Measurements from ENCODE around the gene IPCEF1.
"Not testable (repeated sequence)": the region's sequence is repeated elsewhere in the genome, so short reads cannot be mapped to it uniquely, and the experiment has no call there.

The IPCEF1 gene

DNA sequence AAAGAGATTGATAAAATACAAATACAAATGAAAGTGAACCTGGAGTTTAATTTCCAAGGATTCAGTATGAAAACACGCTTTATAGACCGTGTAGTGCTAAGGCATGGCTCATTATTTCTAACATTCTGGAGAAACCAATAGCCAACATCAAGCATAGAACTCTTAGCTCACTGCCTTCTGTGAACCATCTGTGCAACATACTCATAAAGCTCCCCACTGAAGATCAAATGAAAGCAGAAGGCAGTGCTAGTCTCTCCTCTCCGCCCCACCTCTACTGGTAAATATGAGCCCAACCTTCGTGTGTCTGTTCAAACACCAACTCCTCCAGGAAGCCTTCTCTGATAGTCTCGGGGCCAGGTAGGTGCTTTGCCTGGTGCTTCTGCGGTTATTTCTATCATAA is 153.6 kb downstream of the IPCEF1 start:
- no peak for DNase-seq (ENCODE audit: low read depth)
- H3K4me3 ChIP-seq (ENCODE audit: control insufficient read depth, low read depth, low read length), result no peak overlapping the region
- TF ChIP-seq, protein P1, sequence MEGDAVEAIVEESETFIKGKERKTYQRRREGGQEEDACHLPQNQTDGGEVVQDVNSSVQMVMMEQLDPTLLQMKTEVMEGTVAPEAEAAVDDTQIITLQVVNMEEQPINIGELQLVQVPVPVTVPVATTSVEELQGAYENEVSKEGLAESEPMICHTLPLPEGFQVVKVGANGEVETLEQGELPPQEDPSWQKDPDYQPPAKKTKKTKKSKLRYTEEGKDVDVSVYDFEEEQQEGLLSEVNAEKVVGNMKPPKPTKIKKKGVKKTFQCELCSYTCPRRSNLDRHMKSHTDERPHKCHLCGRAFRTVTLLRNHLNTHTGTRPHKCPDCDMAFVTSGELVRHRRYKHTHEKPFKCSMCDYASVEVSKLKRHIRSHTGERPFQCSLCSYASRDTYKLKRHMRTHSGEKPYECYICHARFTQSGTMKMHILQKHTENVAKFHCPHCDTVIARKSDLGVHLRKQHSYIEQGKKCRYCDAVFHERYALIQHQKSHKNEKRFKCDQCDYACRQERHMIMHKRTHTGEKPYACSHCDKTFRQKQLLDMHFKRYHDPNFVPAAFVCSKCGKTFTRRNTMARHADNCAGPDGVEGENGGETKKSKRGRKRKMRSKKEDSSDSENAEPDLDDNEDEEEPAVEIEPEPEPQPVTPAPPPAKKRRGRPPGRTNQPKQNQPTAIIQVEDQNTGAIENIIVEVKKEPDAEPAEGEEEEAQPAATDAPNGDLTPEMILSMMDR (conservative IDR thresholded peaks at IDR 0.05; ENCODE audit: control insufficient read depth, insufficient read depth, low read depth, low read length), result no peak

DNA sequence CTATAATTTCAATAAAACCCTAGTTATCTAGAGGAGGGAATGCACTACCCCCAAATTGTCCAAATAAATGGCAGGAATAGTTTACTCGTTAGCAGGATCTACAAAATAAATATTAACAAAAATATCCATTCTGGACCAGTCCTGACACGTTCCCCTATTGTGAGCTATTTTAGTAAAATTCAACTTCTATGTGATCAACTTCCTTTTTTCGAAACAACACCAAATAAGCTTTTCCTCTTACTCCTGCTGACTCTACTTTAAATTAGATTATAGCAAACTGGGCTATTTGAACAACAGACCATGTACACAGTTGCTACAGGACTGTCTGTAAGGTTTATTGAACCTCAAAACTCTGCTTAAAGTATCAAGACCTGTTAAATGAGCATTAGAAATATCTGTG is 154.3 kb downstream of the IPCEF1 start:
- TF ChIP-seq, protein P1 (conservative IDR thresholded peaks at IDR 0.05; ENCODE audit: control insufficient read depth, insufficient read depth, low read depth, low read length), result no peak
- DNase-seq (ENCODE audit: low read depth), result no peak
- H3K4me3 ChIP-seq (ENCODE audit: control insufficient read depth, low read depth, low read length), result no peak overlapping the region

DNA sequence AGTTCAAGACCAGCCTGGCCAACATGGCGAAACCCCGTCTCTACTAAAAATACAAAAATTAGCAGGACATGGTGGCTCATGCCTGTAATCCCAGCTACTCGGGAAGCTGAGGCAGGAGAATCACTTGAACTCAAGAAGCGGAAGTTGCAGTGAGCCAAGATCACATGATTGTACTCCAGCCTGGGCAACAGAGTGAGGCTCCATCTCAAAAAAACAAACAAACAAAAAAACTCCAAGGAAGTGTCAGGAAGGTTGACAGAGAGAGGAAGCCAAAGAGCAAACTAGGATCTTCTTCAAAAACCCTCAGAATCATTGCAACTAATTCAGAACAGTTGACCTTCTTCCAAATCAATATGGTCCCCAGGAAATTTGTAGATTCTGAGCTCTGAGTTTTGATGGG is 154.9 kb downstream of the IPCEF1 start:
- DNase-seq (ENCODE audit: low read depth); H3K4me3 ChIP-seq (ENCODE audit: control insufficient read depth, low read depth, low read length): not testable (repeated sequence)

DNA sequence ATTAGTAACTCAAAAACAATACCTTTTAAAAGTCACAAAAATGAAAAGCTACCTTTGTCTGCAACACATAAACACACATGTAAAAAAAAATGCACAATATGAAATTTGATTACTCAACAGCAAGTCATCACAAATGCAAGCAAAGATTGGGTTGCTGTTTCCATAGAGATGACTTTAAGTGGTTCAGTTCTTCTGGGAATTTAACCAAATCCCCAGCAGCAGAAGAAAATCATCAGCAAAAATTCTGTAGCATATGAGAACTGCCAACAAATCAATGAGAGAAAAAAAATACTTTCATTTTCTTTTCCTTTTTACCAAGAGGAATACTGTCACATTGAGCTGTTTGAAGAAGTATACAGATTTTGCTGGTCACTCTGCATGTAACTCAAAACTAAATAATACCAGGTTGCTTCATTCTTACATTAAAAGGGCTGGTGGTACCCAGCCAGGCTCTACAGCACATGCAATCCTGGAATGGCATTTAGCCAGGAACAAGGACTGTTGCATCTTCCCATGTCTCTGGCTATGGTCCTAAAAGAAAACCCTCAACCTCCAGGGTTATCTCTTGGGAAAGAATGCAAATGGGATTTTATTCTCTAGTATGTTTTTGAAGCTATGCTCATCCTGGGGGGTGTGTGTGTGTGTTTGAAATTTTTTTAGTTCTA is 159.3 kb downstream of the IPCEF1 start:
- TF ChIP-seq, protein P1 (conservative IDR thresholded peaks at IDR 0.05; ENCODE audit: control insufficient read depth, insufficient read depth, low read depth, low read length), result no peak
- H3K4me3 ChIP-seq (ENCODE audit: control insufficient read depth, low read depth, low read length), result no peak overlapping the region
- peak; percentile 59 for DNase-seq (ENCODE audit: low read depth)

DNA sequence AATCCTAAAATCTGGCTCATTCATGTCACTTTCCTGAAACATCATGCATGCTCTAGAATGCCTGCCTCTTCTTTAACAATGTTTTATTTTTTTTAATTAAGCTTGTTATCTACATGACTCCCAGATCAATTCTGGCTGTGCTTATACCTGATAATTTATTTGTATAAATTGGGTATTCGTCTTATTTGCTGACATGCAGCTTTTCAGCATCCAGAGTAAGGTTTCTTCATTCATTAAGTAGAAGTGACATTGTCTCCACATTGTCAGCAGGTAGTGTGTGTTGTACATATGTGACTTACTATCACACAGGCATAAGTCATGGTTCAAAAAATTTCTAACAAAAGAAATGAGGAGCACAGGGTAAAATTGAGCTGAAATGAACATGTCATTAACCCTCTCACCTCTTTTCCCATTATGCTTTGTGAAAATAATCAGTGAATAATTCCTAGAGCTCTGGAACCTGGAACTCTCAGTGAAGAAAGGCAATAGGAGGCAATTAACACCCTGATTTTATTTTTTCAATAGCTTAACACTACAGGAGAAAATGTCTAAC is 160.2 kb downstream of the IPCEF1 start:
- no peak for DNase-seq (ENCODE audit: low read depth)
- TF ChIP-seq, protein P1 (conservative IDR thresholded peaks at IDR 0.05; ENCODE audit: control insufficient read depth, insufficient read depth, low read depth, low read length), result no peak
- H3K4me3 ChIP-seq (ENCODE audit: control insufficient read depth, low read depth, low read length), result no peak overlapping the region

DNA sequence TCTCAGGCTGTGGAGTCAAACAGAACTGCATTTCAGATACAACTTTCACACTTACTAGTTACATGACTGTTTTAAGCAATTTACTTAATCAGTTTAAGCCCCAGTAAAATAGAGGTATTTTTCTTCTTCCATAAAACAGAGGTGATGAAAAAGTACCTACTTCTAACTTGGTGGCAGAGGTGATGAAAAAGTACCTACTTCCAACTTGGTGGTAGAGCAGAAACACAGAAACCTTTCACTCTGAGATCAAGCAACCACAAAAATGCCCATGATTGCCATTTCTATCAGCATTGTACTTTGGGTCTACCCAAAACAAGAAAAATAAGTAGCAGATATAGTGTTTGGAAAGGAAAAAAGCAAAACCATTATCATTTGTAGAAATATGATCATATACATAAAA is 168.9 kb downstream of the IPCEF1 start:
- no peak for DNase-seq (ENCODE audit: low read depth)
- TF ChIP-seq, protein P1 (conservative IDR thresholded peaks at IDR 0.05; ENCODE audit: control insufficient read depth, insufficient read depth, low read depth, low read length), result no peak
- H3K4me3 ChIP-seq (ENCODE audit: control insufficient read depth, low read depth, low read length), result no peak overlapping the region

DNA sequence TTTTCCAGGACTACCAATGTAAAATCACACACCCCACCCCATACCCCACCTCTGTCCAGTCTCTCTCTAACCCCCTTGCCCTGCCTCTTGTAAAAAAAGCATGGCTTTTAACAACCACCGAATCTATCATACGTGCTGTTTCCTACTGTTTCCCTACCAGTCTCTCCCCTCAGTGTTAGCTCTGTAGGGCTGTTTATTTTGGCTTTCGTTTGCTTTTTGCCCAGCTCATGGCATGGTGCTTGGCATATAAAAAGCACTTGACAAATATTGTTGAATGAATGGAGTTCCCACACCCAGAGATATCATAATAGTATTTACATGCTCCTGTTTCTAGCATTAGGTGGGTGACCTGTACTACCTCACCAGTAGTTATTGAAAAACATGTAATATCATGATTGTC is 169.4 kb downstream of the IPCEF1 start:
- TF ChIP-seq, protein P1 (conservative IDR thresholded peaks at IDR 0.05; ENCODE audit: control insufficient read depth, insufficient read depth, low read depth, low read length), result no peak
- no peak overlapping the region for H3K4me3 ChIP-seq (ENCODE audit: control insufficient read depth, low read depth, low read length)
- no peak for DNase-seq (ENCODE audit: low read depth)

All from fibroblast of mammary gland (primary cell).